Astrocyte (in vitro differentiated cells and primary cell): Measurements from ENCODE around the gene ATXN1. TPM values are rescaled to one million over a fixed set of nuclear protein-coding genes. Genes with fewer than 3 reads are reported as not detected.

Experiments
- DNase-seq: peaks from one replicate; pipeline ENCODE4 v3.0.0-alpha.2; 2010; ENCODE audit warnings: low read depth
- FAIRE-seq: peaks from 2 replicates; lab custom pipeline; 2011; peaks lifted over from hg19 to GRCh38; lab: Jason Lieb, UNC
- H2AFZ ChIP-seq: 2 replicates; pipeline ENCODE4 v1.6.0; 2012; ENCODE audit warnings: low read depth, low read length, inconsistent platforms
- H3K27ac ChIP-seq: 2 replicates; pipeline ENCODE4 v1.5.1; 2011; ENCODE audit warnings: low read depth, low read length, inconsistent platforms
- H3K27me3 ChIP-seq: 2 replicates; pipeline ENCODE4 v1.6.0; 2011; ENCODE audit warnings: low read length, inconsistent platforms; ENCODE audit not compliant: insufficient read depth
- H3K36me3 ChIP-seq: 2 replicates; pipeline ENCODE4 v1.5.1; 2011; ENCODE audit warnings: low read length, inconsistent platforms; ENCODE audit not compliant: insufficient read depth
- H3K4me1 ChIP-seq: 2 replicates; pipeline ENCODE4 v1.5.1; 2011; ENCODE audit warnings: low read length, inconsistent platforms; ENCODE audit not compliant: insufficient read depth
- H3K4me2 ChIP-seq: 2 replicates; pipeline ENCODE4 v1.6.0; 2012; ENCODE audit warnings: low read length, inconsistent platforms
- H3K4me3 ChIP-seq: 2 replicates; pipeline ENCODE4 v1.5.1; 2011; ENCODE audit warnings: low read depth, mild to moderate bottlenecking, low read length, inconsistent platforms; ENCODE audit not compliant: insufficient read depth
- H3K79me2 ChIP-seq: 2 replicates; pipeline ENCODE4 v1.6.0; 2012; ENCODE audit warnings: mild to moderate bottlenecking, low read length, inconsistent platforms; ENCODE audit not compliant: insufficient read depth
- H3K9ac ChIP-seq: 2 replicates; pipeline ENCODE4 v1.6.0; 2012; ENCODE audit warnings: mild to moderate bottlenecking, low read length, inconsistent platforms
- H3K9me3 ChIP-seq: 2 replicates; pipeline ENCODE4 v1.5.1; 2012; ENCODE audit warnings: low read depth, mild to moderate bottlenecking, low read length, inconsistent platforms; ENCODE audit not compliant: insufficient read depth
- H4K20me1 ChIP-seq: 2 replicates; pipeline ENCODE4 v1.6.0; 2012; ENCODE audit warnings: low read length, inconsistent platforms; ENCODE audit not compliant: insufficient read depth
- H3K27ac Mint-ChIP-seq: one replicate; pipeline ENCODE4 v1.8.0; 2021; ENCODE audit warnings: mild to moderate bottlenecking, mixed read lengths; ENCODE audit not compliant: unreplicated experiment
- H3K27me3 Mint-ChIP-seq: one replicate; pipeline ENCODE4 v1.8.0; 2021; ENCODE audit warnings: low read depth, mixed read lengths; ENCODE audit not compliant: unreplicated experiment
- H3K36me3 Mint-ChIP-seq: one replicate; pipeline ENCODE4 v1.8.0; 2021; ENCODE audit warnings: low read depth, mixed read lengths; ENCODE audit not compliant: unreplicated experiment
- H3K4me1 Mint-ChIP-seq: one replicate; pipeline ENCODE4 v1.8.0; 2021; ENCODE audit warnings: low read depth, mixed read lengths; ENCODE audit not compliant: unreplicated experiment
- H3K4me3 Mint-ChIP-seq: one replicate; pipeline ENCODE4 v1.8.0; 2021; ENCODE audit warnings: mild to moderate bottlenecking, moderate library complexity, mixed read lengths; ENCODE audit not compliant: unreplicated experiment
- H3K9me3 Mint-ChIP-seq: one replicate; pipeline ENCODE4 v1.8.0; 2021; ENCODE audit warnings: mild to moderate bottlenecking, mixed read lengths; ENCODE audit not compliant: unreplicated experiment
- EZH2 ChIP-seq: IDR thresholded peaks from 2 replicates; pipeline ENCODE4 v1.6.1; 2012; ENCODE audit warnings: mild to moderate bottlenecking, low read length, inconsistent platforms; ENCODE audit not compliant: insufficient read depth
- total RNA-seq: library from RNA; stranded (reverse); gene quantifications from 2 replicates; pipeline ENCODE4 v1.2.1, GENCODE V29; 2021
- TF ChIP-seq, protein P1 (sequence below): IDR thresholded peaks from 2 replicates; pipeline ENCODE4 v1.5.1; 2011; ENCODE audit warnings: low read depth, mild to moderate bottlenecking, inconsistent platforms, low read length, moderate library complexity; ENCODE audit not compliant: insufficient read depth

Gene ATXN1
- total RNA-seq, 1 donor from 2014 or later: 70.9 TPM

- Histone ChIP-seq H3K4me2 (no peak overlapping the region), H3K27ac (no peak overlapping the region)
These were observed 400.9 kb downstream of the ATXN1 start for GRCh38 chr6:16360365-16360764.

DNA sequence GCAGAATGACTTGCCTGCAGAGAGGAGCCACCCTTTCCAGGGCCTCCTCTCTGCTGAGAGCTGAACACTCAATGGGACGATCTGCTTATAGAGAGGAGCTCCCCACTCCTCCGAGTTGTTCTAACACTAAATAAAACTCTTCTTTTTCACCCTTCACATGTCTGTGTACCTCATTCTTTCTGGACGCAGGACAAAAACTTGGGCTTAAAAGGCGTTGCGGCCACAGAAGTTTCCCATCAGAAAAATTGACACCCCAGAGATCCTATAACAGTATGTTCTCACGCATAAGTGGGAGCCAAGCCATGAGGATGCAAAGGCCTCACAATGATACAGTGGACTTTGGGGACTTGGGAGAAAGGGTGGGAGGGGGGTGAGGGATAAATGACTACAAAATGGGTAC, 401.7 kb downstream of the ATXN1 start:
- Histone ChIP-seq H3K79me2 (no peaks in the 10 kb centered on the region), H3K9ac (no peak overlapping the region), H3K4me1 (peaks cover 11% of the 10 kb centered on the region), H3K27me3 (no peaks in the 10 kb centered on the region), H3K4me3 (no peak overlapping the region), H4K20me1 (peaks cover 4% of the 10 kb centered on the region), H2AFZ (no peak overlapping the region), H3K27ac (no peak overlapping the region), H3K9me3 (no peaks in the 10 kb centered on the region), H3K4me2 (no peak overlapping the region), H3K36me3 (no peaks in the 10 kb centered on the region)
- FAIRE-seq (no peak), DNase-seq (no peak)
- Mint-ChIP-seq H3K4me1 (peaks cover 17% of the 10 kb centered on the region), H3K27me3 (no peaks in the 10 kb centered on the region), H3K27ac (no peak overlapping the region), H3K4me3 (no peak overlapping the region), H3K9me3 (peaks cover 2% of the 10 kb centered on the region), H3K36me3 (peaks cover 12% of the 10 kb centered on the region)
- TF ChIP-seq EZH2: no peak
- TF ChIP-seq, protein P1, sequence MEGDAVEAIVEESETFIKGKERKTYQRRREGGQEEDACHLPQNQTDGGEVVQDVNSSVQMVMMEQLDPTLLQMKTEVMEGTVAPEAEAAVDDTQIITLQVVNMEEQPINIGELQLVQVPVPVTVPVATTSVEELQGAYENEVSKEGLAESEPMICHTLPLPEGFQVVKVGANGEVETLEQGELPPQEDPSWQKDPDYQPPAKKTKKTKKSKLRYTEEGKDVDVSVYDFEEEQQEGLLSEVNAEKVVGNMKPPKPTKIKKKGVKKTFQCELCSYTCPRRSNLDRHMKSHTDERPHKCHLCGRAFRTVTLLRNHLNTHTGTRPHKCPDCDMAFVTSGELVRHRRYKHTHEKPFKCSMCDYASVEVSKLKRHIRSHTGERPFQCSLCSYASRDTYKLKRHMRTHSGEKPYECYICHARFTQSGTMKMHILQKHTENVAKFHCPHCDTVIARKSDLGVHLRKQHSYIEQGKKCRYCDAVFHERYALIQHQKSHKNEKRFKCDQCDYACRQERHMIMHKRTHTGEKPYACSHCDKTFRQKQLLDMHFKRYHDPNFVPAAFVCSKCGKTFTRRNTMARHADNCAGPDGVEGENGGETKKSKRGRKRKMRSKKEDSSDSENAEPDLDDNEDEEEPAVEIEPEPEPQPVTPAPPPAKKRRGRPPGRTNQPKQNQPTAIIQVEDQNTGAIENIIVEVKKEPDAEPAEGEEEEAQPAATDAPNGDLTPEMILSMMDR: no peak

More at GRCh38 chr6:16360365-16360764, 400.9 kb downstream of the ATXN1 start:
- Histone ChIP-seq H3K79me2 (no peaks in the 10 kb centered on the region), H3K4me1 (peaks cover 11% of the 10 kb centered on the region), H3K36me3 (no peaks in the 10 kb centered on the region), H3K9me3 (no peaks in the 10 kb centered on the region), H2AFZ (no peak overlapping the region), H3K4me3 (no peak overlapping the region), H3K27me3 (no peaks in the 10 kb centered on the region), H3K9ac (no peak overlapping the region), H4K20me1 (peaks cover 4% of the 10 kb centered on the region)
- H3K36me3 Mint-ChIP-seq: peaks cover 12% of the 10 kb centered on the region
- H3K27me3 Mint-ChIP-seq: no peaks in the 10 kb centered on the region
- H3K9me3 Mint-ChIP-seq: peaks cover 2% of the 10 kb centered on the region
- TF ChIP-seq, protein P1: no peak
- no peak for TF ChIP-seq EZH2
- H3K27ac Mint-ChIP-seq: no peak overlapping the region
- no peak overlapping the region for H3K4me3 Mint-ChIP-seq
- peaks cover 11% of the 10 kb centered on the region for H3K4me1 Mint-ChIP-seq
- DNase-seq (no peak), FAIRE-seq (no peak)

DNA sequence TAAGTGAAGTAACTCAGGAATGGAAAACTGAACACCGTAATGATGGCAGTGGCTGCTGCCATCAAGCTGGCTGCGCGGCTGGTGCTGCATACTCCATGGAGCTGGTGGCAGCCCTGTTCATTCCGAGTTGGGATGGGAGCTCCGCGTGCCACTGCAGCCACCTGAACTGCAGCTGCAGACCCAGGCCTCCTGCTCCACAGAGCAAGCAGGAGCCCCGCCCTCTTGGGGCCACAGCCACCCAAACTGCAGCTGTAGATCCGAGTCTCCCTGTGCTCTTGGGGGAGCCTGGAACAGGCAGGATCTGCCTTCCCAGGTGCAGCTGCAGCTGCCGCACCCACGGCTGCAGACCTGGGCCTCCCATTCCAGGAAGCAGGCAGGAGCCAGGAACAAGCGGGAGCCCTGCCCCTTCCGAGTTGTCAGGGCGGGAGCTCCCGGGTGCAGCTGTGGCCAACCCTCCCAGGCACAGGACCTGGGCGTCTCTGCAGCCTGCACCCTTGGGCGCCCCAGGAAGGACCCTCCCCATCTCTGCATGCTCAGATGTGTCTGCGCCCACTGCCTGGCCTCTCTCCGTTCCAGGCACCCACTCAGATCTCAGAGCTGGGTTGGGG, 402.6 kb downstream of the ATXN1 start:
- Mint-ChIP-seq H3K4me3 (no peak overlapping the region), H3K27me3 (no peaks in the 10 kb centered on the region), H3K9me3 (peaks cover 2% of the 10 kb centered on the region), H3K27ac (no peak overlapping the region), H3K4me1 (peaks cover 17% of the 10 kb centered on the region), H3K36me3 (peaks cover 12% of the 10 kb centered on the region)
- H3K4me2 ChIP-seq: no peak overlapping the region
- H3K79me2 ChIP-seq: no peaks in the 10 kb centered on the region
- H3K4me1 ChIP-seq: peaks cover 11% of the 10 kb centered on the region
- no peaks in the 10 kb centered on the region for H3K27me3 ChIP-seq
- no peak overlapping the region for H3K27ac ChIP-seq
- H4K20me1 ChIP-seq: peaks cover 4% of the 10 kb centered on the region
- FAIRE-seq: no peak
- no peaks in the 10 kb centered on the region for H3K9me3 ChIP-seq
- TF ChIP-seq, protein P1: no peak
- TF ChIP-seq EZH2: no peak
- no peak overlapping the region for H2AFZ ChIP-seq
- no peak for DNase-seq
- H3K9ac ChIP-seq: no peak overlapping the region
- H3K4me3 ChIP-seq: no peak overlapping the region
- no peaks in the 10 kb centered on the region for H3K36me3 ChIP-seq
